NCI-H2171 (cell line): ENCODE results near the gene KAZN.
"Not testable (repeated sequence)": the region's sequence is repeated elsewhere in the genome, so short reads cannot be mapped to it uniquely, and the experiment has no call there.

Experiments
- DNase-seq: peaks from one replicate; lab custom pipeline; 2025; lab: John Stamatoyannopoulos, UW

The KAZN gene

GRCh38 chr1:15035236-15035635 lies 436.8 kb downstream of the KAZN start:
- no peak for DNase-seq

GRCh38 chr1:15036101-15036500 lies 437.6 kb downstream of the KAZN start:
- no peak for DNase-seq

DNA sequence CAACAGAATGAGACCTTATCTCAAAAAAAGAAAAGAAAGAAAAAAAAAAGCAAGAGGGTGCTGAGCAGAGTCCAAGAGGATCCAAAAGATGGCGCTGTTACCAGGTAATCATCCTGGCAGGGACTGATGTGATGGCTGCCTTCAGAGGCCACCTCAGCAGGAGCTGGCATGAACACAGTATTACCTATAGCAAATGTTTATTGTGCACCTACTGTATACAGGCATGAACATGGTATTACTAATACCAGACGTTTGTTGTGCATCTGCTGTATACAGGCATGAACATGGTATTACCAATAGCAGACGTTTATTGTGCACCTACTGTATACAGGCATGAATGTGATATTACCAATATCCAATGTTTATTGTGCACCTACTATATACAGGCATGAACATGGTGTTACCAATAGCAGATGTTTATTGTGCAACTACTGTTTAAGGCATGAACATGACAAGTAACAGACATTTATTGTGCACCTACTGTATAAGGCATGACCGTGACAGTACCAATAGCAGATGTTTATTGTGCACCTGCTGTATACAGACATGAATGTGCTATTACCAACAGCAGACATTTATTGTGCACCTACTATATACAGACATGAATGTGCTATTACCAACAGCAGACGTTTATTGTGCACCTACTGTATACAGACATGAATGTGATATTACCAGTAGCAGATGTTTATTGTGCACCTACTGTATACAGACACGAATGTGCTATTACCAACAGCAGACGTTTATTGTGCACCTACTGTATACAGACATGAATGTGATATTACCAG lies 439.9 kb downstream of the KAZN start:
- peak; percentile 23 for DNase-seq

DNA sequence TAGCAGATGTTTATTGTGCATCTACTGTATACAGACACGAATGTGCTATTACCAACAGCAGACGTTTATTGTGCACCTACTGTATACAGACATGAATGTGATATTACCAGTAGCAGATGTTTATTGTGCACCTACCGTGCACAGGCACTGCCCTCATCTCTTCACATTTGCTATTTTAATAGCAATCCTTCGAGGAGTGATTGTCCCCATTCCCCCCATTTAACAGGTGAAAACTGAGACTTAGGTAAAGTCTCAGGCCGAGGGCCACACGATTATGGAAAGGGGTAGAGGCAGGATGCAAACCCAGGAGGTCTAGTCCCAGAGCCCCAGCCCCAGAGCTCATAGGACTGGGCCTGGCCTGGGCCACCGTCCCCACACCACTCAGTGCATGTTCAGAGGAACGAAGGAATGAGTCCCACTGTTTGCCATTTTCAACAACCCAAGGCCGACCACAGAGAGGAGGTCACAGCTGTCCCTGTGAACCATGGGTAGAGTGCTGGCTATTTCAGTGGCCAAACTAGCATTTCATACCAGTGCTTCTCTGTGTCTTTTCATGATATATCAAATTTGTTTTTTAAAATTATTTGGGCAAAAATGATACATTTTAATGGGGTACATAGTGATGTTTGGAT lies 440.6 kb downstream of the KAZN start:
- no peak for DNase-seq

- no peak for DNase-seq
Observed at GRCh38 chr1:15039901-15040300, 441.4 kb downstream of the KAZN start.

DNA sequence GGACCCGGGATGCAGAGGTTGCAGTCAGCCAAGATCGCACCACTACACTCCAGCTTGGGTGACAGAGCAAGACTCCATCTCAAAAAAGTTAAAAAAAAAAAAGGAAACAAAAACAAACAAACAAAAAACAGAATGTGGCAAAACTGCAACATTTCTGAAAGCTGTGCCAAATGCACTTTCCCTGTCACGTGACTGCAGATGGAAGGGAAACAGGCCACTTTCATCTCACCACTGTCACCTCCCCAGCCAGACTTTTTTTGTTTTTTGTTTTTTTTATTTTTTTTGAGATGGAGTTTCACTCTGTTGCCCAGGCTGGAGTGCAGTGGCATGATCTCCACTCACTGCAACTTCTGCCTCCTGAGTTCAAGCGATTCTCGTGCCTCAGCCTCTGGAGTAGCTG lies 442.2 kb downstream of the KAZN start:
- DNase-seq = not testable (repeated sequence)

GRCh38 chr1:15042866-15043265 lies 444.4 kb downstream of the KAZN start:
- no peak for DNase-seq

- DNase-seq = no peak
Observed at GRCh38 chr1:15043934-15044333, 445.4 kb downstream of the KAZN start.

DNA sequence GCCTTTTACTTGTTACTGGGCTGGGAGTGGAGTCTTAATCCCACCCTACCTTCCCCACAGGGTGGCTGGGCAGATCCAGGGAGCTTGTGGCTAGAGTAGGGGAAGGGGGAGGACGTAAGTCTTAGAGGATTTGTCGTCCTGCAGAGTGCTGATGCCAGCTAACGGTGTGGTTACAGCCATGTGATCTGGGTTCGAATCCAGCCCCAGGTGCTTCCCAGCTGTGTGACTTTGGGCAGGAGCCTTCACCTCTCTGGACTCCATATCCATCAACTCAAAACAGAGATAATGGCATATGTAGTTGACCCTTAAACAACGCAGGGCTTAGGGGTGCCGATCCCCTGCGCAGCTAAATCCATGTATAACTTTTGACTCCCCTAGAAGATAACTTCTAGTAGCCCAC lies 446.6 kb downstream of the KAZN start:
- no peak for DNase-seq

GRCh38 chr1:15046487-15047165 lies 448.1 kb downstream of the KAZN start:
- peak; percentile 26 for DNase-seq

DNA sequence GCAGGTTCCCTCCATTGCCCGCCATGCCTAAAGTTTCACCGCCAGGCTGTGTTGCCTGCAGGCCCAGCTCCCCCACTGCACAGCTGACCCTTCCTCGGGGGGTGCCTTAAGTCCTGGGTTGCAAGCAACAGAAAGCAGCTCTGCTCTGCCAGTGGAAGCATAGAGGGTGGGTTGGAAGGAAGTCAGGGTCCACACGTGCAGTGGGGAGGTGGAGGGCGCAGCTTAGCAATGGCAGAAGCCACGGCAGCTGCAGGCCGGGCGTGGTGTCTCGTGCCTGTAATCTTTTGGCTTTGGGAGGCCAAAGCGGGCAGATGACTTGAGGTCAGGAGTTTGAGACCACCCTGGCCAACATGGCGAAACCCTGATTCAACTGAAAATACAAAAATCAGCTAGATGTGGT lies 448.8 kb downstream of the KAZN start:
- DNase-seq = no peak

DNA sequence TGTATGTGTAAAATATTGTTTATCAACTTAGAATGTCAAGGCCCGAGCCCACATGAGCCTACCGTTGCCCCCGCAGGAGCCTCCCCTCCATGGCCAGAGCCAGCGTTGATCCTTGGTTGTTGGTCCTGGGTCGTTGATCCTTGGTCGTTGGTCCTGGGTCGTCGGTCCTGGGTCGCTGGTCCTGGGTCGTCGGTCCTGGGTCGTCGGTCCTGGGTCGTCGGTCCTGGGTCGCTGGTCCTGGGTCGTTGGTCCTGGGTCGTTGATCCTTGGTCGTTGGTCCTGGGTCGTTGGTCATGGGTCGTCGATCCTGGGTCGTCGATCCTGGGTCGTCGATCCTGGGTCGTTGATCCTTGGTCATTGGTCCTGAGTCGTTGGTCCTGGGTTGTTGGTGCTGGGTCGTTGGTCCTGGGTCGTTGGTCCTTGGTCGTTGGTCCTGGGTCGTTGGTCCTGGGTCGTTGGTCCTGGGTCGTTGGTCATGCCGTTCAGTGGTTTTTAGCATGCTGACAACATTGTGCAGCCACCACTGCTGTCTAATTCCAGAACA lies 450.0 kb downstream of the KAZN start:
- no peak for DNase-seq

DNA sequence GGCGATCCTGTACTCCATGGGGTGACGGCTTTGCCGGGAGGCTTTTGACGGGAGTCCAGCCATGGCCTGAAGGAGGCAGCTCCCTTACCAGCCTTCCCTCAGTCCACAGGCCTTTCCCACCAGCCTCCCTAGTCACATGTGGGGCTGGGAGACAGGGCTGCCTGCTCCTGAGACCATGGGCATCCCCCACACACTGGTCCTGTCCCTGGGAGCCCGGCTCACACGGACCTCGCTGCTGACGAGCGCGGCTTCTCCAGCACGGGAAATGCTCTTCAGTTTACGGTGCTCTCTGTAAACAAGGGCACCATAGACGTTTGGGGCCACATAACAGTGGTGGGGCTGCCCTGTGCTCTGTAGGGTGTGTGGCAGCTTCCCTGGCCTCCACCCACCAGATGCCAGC lies 450.6 kb downstream of the KAZN start:
- no peak for DNase-seq

- DNase-seq = no peak
Observed at GRCh38 chr1:15051882-15052528, 453.5 kb downstream of the KAZN start.

DNA sequence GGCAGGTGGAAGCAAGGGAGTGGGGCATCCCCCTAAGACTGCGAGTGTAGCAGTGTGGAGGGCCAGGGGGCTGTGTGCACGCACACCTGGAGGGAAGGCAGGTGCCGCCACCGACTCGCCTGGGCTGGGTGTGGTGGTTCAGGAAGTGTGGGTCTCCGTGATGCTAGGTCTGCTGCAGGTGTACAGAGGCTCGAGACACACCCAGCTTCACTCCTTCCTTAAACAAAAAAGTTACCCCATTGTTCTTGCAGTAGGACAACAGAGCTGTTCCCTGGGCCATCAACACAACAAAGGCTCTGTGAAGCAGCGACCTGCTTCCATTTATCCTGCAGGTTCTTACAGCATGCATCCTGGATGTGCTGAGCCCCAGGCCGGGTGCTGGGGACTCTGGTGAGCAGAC lies 454.7 kb downstream of the KAZN start:
- no peak for DNase-seq

- no peak for DNase-seq
Observed at GRCh38 chr1:15055736-15056415, 457.4 kb downstream of the KAZN start.

GRCh38 chr1:15056515-15057285 lies 458.2 kb downstream of the KAZN start:
- DNase-seq = no peak

DNA sequence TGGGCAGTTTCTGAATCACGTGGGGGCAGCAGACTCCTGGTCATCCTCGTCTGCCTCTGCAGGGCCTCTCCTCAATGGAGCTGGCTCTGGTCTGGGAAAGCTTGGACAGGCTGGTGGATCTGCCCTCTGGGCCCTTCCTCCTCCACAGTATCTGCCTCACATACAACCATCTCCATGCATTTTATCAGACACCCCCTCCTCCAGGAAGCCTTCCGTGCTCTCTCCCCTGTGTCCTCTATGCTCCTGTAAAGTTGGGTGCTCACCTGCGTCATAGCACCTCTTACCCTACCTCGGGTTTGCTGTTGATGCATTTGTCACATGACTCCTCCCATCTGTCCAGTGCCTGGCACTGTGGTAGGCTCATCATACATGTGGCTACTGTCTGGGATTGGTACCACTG lies 459.3 kb downstream of the KAZN start:
- DNase-seq = no peak

- no peak for DNase-seq
Observed at GRCh38 chr1:15058261-15058660, 459.8 kb downstream of the KAZN start.

- no peak for DNase-seq
Observed at GRCh38 chr1:15060104-15060503, 461.6 kb downstream of the KAZN start.

- no peak for DNase-seq
Observed at GRCh38 chr1:15062479-15063099, 464.1 kb downstream of the KAZN start.
